CD4-positive, alpha-beta T cell treated with Interleukin-17A for 4 hours (primary cell): Measurements from ENCODE around the gene LENG9.
"Not testable (repeated sequence)": the region's sequence is repeated elsewhere in the genome, so short reads cannot be mapped to it uniquely, and the experiment has no call there.

ENCODE experiments used
- DNase-seq: peaks from one replicate; pipeline ENCODE4 v3.0.0-alpha.2; 2020; ENCODE audit warnings: mixed read lengths

The LENG9 gene

GRCh38 chr19:54457773-54458647 is 5.6 kb downstream of the LENG9 start:
- no peak for DNase-seq

GRCh38 chr19:54456423-54457373 is 6.9 kb downstream of the LENG9 start:
- no peak for DNase-seq

- DNase-seq: no peak
These were observed 7.7 kb downstream of the LENG9 start for GRCh38 chr19:54455786-54456422.

GRCh38 chr19:54454781-54455675 is 8.6 kb downstream of the LENG9 start:
- no peak for DNase-seq

- no peak for DNase-seq
These were observed 9.4 kb downstream of the LENG9 start for GRCh38 chr19:54453921-54454780.

- no peak for DNase-seq
These were observed 11.0 kb downstream of the LENG9 start for GRCh38 chr19:54452626-54453025.

- no peak for DNase-seq
These were observed 11.6 kb downstream of the LENG9 start for GRCh38 chr19:54451997-54452396.

GRCh38 chr19:54451331-54451871 is 12.2 kb downstream of the LENG9 start:
- peak; percentile 2 for DNase-seq

GRCh38 chr19:54449701-54450069 is 13.9 kb downstream of the LENG9 start:
- DNase-seq: no peak

- peak; percentile 97 for DNase-seq
These were observed 14.5 kb downstream of the LENG9 start, which contains the start of gene LENG8 for GRCh38 chr19:54448774-54449700. TSS of gene LENG8 (plus strand) at chr19:54449199. CDS start at chr19:54451345, 2,146 bp downstream.

- DNase-seq: peak; percentile 45
These were observed 15.4 kb downstream of the LENG9 start for GRCh38 chr19:54448040-54448773.

GRCh38 chr19:54446349-54446748 is 17.2 kb downstream of the LENG9 start:
- not testable (repeated sequence) for DNase-seq

- DNase-seq: no peak
These were observed 18.8 kb downstream of the LENG9 start for GRCh38 chr19:54444737-54445136.

GRCh38 chr19:54440641-54441040 is 22.9 kb downstream of the LENG9 start:
- DNase-seq: no peak

- peak; percentile 37 for DNase-seq
These were observed 24.3 kb downstream of the LENG9 start for GRCh38 chr19:54439174-54439851.

GRCh38 chr19:54436628-54437252 is 26.8 kb downstream of the LENG9 start:
- no peak for DNase-seq

GRCh38 chr19:54436031-54436523 is 27.5 kb downstream of the LENG9 start:
- no peak for DNase-seq
